GM18868 (cell line): ENCODE data around the gene NANP.
"Not testable (repeated sequence)": the region's sequence is repeated elsewhere in the genome, so short reads cannot be mapped to it uniquely, and the experiment has no call there.

Source experiments
- ATAC-seq: cut with Tn5 transposase; IDR thresholded peaks from one replicate; pipeline ENCODE4 v1.9.1; 2021; ENCODE audit warnings: mild to moderate bottlenecking, moderate library complexity; ENCODE audit not compliant: unreplicated experiment

Gene NANP, protein sequence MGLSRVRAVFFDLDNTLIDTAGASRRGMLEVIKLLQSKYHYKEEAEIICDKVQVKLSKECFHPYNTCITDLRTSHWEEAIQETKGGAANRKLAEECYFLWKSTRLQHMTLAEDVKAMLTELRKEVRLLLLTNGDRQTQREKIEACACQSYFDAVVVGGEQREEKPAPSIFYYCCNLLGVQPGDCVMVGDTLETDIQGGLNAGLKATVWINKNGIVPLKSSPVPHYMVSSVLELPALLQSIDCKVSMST

DNA sequence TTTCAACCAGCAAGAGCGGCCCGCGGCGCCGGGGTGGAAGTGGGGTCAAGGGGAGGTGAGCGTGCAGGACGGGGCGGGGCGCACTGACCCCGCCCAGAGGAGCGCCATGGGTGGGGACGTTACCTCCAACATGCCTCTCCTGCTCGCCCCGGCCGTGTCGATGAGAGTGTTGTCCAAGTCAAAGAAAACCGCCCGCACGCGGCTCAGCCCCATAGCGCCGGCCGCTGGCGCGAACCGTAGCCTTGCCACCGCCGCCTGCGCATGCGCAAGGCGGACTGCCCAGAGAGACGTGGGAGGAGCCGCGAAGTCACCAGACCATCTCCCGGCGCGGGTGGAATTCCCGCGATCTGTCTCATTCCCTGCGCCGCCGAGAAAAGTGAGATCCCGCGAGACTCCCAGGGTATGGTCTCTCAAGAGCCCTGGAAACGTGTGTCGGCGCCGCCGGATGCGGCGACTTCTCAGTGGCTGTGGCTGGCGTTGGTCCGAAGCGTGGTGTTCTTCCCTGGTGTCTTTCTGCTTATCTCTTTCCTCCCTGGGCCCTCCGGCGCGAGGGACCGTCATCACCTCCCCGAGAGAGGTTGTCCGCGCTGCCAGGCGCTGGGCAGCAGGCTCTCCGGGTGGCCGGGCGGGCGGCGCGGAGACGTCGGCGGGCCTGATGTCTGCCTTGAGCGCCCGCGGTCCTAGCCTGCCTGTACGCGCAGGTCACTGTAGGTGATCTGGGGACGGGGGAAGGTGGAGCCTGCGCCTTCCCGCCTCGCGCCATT is at the start of gene NANP:
NANP (minus strand) TSS at position 279 of the 764 bp plus-strand sequence; CDS start at position 213, 66 bp downstream.
- ATAC-seq = peak; percentile 82

DNA sequence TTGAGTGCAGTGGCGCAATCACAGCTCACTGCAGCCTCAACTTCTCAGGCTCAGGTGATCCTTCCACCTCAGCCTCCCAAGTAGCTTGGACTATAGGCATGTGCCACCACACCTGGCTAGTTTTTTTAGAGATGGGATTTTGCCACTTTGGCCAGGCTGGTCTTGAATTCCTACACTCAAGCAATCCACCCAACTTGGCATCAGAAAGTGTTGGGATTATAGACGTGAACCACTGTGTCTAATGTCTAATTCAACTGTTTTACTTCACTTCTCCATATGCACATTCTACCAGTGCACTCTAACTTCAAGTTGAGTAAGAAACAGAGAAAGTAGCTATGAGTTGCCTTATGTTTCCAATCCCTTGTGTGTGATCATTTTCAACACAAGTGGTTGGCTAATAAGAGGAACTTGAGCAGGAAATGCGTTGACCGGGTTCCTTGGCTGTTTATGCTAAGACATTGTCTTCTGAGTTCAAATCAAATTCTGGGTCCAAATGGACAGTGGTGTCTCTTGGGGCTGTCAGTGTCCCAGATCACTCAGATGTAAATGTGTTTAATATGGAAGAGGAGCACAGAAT is 48.9 kb upstream of the NANP start:
- ATAC-seq = no peak

DNA sequence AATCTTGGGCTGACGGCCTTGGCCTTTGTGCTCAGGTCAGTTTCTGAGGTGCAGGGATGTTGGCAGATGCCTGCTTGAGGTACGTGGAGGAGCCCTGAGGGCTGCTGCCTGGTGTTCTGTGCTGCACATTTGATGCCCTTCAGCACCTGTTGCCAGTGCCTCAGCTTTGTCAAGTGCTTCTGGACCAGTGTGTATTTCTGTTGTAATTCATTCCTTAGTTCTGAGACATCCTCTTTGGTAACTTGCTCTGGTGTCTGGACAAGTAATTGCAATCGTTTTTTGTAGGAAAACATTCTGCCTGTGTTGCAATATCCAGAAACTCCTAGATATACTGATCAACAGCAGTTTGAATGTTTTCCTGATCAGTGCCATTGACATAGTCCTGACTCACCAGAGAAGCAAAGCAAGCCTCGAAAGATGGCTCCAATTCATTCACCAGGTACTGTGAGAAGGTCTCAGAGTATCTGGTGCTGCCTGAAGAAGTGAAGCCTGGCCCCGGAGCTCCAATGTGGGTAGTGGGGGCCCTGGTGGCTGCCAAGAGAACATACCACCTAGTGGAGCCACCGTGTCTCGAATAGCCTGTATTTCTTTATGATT is 46.1 kb upstream of the NANP start:
- no peak for ATAC-seq

- ATAC-seq = no peak
Measured at GRCh38 chr20:25668446-25668845, 44.6 kb upstream of the NANP start.

DNA sequence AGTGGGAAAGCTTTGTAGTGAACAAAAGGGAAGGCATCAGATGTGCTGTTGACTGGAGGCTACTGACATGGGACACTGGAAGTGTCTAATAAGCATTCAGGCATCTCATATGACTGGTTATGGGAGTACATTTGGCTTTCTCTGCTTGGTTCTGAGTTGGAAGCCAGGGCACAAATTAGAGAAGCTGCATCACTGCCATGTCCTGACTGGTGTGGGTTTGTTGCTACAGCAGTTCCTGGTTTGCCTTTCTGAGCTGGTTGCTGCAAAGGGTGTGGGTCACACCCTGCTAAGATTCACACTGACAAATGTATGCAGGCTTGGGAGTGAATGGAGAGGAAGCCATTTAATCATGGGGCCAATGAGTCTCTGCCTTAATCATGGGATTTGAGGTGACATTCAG is 36.2 kb upstream of the NANP start:
- no peak for ATAC-seq

GRCh38 chr20:25654487-25654886 is 30.7 kb upstream of the NANP start:
- no peak for ATAC-seq

DNA sequence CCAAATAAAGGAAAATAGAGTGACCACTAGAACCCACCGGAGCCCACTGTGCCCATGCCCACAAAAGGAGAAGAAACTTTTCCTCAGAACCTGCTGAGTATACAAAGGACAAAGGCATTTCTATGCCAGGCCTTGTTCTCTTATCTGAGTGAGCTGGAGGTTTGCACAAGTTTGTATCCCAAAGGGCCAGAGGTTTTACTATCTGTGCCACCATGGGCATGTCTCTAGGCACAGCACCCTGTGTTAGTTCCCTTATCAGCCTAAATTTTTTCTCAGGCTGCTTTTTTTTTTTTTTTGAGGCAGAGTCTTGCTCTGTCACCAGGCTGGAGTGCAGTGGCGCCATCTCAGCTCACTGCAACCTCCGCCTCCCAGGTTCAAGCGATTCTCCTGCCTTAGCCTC is 29.1 kb upstream of the NANP start:
- not testable (repeated sequence) for ATAC-seq

- ATAC-seq = no peak
Measured at GRCh38 chr20:25644814-25645213, 21.0 kb upstream of the NANP start.

GRCh38 chr20:25643716-25644115 is 19.9 kb upstream of the NANP start:
- no peak for ATAC-seq

GRCh38 chr20:25637247-25637646 is 13.4 kb upstream of the NANP start:
- no peak for ATAC-seq

GRCh38 chr20:25632940-25633790 is 9.4 kb upstream of the NANP start:
- ATAC-seq = no peak

DNA sequence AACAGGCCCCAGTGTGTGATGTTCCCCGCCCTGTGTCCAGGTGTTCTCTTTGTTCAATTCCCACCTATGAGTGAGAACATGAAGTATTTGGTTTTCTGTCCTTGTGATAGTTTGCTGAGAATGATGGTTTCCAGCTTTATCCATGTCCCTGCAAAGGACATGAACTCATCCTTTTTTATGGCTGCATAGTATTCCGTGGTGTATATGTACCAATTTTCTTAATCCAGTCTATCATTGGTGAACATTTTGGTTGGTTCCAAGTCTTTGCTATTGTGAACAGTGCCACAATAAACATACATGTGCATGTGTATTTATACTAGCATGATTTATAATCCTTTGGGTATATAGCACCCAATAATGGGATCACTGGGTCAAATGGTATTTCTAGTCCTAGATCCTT is 6.8 kb upstream of the NANP start:
- ATAC-seq = not testable (repeated sequence)

GRCh38 chr20:25629816-25630499 is 6.1 kb upstream of the NANP start:
- ATAC-seq = no peak

GRCh38 chr20:25626779-25627178 is 3.0 kb upstream of the NANP start:
- no peak for ATAC-seq

GRCh38 chr20:25624500-25624939 is 706 bp upstream of the NANP start:
- ATAC-seq = no peak

- peak; percentile 3 for ATAC-seq
Measured at GRCh38 chr20:25623225-25623735, 534 bp downstream of the NANP start.

DNA sequence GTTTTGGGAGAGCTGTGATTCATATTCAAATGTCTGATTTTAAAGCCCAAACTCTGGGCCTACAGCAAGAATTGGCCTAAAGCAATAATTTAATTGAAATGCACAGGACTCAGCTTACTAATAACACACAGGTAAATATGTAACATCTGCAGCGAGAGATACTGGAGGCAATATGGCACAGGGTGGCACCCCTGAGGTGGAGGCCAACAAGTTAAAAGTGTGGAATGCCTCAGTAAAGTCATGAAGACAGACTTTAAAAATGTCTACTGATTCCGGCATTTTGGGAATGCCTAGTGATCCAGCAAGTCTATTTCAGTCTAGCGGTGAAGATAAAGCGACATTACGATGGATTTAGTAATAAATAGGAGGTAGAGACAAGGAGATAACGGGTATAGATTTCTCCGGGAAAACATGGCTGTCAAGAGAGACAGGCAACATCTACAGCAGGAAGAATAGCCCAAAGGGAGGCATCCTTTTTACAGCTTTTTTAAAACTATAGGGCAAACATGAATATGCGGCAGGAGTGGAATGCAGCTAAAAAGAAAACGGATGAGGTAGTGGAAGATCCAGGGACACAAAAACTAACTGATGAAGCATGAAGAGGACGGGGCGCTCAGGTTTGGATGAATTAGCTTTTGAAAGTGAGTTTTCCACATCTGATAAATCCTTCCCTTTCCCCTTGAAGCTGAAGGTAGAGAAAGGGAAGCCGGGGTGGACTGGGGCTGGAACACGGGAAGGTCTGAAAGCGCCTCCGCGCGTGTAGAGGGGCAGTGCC is 1.2 kb downstream of the NANP start:
- no peak for ATAC-seq

GRCh38 chr20:25622049-25622448 is 1.8 kb downstream of the NANP start:
- ATAC-seq = no peak

DNA sequence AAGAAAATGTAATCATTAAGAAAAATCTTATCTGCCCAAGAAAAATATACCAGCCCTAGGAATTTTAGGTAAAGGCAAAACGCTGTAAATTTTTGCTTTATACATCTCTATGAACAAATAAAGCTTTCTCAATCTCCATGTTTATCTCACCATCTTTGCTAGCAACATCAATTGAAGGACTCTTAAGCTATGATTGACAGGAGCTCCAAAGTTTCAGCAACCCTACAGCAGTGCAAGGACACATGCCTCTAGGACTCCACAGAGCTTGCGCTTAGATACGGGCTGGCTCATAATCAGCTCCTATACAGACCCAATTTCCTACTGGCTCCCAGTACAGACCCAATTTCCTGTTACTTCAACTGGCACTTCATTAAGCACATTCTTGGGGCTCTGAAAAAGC is 4.3 kb downstream of the NANP start:
- no peak for ATAC-seq
